HG03460 (cell line): ENCODE data around the gene PCLAF.
"Not testable (repeated sequence)": the region's sequence is repeated elsewhere in the genome, so short reads cannot be mapped to it uniquely, and the experiment has no call there.

Source experiments
- ATAC-seq: cut with Tn5 transposase; IDR thresholded peaks from one replicate; pipeline ENCODE4 v1.9.1; 2021; ENCODE audit not compliant: unreplicated experiment

Gene PCLAF

DNA sequence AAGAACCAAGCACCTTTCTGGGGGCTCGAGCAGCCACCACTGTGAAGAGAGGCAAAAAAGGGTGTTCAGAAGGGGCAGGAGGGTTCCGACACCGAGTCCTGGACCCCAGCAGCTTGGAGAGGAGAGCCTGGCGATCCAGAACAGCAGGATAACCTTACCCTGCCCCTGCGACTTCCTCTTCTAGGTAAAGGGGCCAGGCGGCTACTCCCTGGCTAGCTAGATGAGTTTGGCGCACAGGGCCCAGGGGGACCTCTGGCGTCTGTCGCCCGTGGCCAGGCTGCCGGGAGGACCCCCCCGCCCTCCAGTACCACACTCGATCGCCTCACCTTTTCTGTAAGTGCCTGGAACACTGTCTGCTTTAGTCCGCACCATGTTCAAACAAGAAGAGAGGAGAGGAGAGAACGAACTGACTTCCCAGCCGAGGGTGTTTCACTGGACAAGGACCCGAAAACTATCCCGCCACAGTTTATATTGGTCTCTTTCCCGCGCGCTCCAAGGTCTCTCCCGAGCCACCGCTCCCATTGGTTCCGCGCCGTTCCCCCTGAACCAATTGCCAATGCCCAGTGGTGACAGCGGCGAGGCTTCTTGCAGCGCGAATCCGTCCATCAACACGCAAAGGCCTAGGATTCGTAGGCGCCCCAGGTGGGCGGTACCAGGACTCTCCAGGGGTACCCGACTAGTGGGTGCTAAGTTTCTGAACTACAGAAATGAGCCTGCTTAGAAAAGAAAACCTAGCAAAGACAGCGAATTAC, at the start of gene PCLAF:
Gene PCLAF (minus strand): TSS at position 442 of the 752 bp plus-strand sequence. CDS start 70 bp downstream, at position 372.
- ATAC-seq = peak; percentile 97

GRCh38 chr15:64430000-64430735, 48.9 kb upstream of the PCLAF start:
- no peak for ATAC-seq

DNA sequence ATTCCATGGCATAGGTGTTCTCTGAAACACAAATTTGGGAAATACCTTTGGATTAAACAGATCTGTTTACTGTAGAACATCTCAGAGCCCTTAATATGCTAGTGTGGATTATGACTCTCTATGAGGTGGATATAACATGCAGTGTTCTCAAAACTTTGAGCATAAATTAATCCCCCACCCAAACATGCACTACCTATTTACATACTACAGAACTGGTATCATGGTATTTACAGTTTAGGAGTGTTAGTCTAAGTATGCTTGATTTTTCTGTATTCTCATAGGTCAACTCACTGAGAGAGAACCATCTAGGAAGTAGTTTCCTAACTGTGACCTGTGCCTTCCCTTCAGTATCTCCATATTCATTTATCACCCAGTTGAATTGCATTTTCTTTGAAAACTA, 48.2 kb upstream of the PCLAF start:
- no peak for ATAC-seq

- ATAC-seq = no peak
Observed at GRCh38 chr15:64426845-64427465, 45.7 kb upstream of the PCLAF start.

- ATAC-seq = no peak
Observed at GRCh38 chr15:64425221-64425620, 44.0 kb upstream of the PCLAF start.

GRCh38 chr15:64423970-64424369, 42.7 kb upstream of the PCLAF start:
- ATAC-seq = no peak

- ATAC-seq = no peak
Observed at GRCh38 chr15:64422697-64423096, 41.5 kb upstream of the PCLAF start.

DNA sequence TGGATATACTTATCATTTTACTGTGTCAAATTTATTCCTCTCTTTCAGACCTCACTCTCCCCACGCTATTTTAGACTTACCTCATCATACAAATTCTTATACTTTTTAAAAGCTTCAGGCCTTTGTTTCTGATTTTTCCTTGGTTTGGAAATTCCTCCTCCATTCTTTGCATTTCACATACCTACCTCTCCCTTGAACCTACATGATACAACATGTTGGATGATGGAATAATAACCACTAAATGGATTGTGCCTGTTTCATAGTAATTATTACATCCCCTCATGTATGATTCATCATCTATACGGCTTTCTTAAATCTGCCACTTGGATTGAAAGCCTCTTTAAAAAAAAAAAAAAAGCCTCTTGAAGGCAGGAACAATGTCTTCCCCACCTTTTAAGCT, 31.0 kb upstream of the PCLAF start:
- no peak for ATAC-seq

DNA sequence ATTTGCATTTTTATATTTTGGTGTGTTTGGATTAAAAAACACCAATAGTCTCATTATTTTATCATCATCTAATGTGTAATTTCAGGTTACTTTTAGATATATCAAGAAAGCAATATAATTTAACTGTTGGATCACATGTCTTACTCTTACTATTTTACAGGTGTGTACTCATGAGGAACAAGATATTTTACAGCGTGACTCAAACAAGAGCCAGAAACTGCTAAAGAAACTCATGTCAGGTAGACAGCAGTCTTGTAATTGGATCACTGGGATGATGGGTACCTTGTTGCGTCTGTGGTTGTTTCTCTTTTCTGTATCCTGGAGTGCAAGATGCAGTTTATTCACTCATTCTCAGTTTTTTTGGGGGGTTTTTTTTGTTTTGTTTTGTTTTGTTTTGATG, 19.3 kb upstream of the PCLAF start:
- ATAC-seq = no peak

DNA sequence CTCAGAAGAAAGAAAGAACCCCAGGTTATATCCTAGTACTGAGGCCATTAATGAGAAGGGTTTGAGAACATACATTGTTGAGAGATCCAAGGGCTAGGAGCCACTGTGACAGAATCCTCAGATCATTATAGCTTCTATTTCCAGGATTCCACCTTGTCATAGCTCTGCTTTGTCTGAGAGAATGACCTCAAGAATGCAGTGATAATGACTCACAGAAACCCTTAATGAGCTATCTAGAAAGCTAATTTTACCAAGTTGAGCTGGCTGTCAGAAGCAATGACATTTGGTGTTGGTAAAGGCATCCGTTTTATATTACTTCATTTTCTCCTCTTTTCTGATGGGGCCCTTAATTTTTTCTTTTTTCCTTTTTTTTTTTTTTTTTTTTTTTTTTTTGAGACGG, 17.3 kb upstream of the PCLAF start:
- no peak for ATAC-seq

DNA sequence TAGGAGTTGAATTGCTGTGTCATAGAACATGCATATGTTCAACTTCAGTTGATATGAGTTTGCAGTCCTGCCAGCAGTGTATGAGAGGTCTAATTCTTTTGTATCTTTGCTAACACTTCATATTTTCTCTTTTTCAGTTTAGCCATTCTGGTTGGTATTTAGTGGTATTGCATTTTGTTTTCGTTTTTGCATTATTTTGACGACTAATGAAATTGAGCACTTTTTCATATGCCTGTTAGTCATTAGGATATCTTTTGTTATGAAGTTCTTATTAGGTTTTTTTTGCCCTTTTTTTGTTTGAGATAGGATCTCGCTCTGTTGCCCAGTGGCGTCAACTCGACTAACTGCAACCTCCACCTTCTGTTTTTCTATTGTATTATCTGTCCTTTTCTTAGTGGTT, 15.5 kb upstream of the PCLAF start:
- no peak for ATAC-seq

GRCh38 chr15:64392471-64392870, 11.2 kb upstream of the PCLAF start:
- ATAC-seq = not testable (repeated sequence)

GRCh38 chr15:64389036-64389435, 7.8 kb upstream of the PCLAF start:
- no peak for ATAC-seq

DNA sequence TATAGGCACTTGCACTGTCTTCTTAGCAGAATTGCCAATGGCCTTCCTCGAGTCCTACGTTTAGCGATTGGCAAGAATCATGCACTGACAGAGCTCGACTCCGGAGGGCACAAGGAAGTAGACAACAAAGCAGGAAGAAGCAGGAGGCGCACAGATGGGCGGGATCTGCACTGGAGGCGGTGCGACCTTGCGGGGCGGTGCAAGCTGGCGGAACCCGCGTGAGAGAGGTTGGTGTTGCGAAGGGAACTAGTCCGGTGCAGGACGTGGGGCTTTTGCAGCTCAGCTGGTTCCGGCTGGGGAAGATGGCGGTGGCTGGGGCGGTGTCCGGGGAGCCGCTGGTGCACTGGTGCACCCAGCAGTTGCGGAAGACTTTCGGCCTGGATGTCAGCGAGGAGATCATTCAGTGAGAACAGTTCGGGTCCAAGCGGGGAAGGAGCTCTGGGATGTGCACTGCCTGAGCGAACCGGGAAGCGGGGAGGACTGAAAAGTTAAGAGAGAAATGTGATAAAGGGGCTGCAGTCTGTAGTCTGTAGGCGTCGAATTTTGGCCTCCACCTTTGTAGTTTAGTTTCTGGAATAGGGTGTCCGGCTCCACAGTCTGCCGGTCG, 6.4 kb upstream of the PCLAF start, which contains the start of gene TRIP4:
Gene TRIP4 (plus strand): TSS at position 275 of the 607 bp plus-strand sequence. CDS start 28 bp downstream, at position 303.
- peak; percentile 97 for ATAC-seq

DNA sequence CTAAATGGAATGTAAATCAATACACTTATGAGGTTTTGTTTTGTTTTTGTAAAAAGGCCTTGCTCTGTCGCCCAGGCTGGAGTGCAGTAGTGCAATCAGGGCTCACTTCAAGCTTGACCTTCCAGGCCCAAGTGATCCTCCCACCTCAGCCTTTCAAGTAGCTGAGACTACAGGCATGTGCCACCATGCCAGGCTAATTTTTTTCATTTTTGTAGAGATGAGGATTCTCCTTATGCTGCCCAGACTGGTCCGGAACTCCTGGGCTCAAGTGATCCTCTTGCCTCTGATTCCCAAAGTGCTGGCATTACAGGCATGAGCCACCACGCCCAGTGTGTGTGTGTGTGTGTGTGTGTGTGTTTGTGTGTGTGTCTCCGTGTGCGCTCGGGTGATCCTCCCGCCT, 5.0 kb upstream of the PCLAF start:
- ATAC-seq = no peak

DNA sequence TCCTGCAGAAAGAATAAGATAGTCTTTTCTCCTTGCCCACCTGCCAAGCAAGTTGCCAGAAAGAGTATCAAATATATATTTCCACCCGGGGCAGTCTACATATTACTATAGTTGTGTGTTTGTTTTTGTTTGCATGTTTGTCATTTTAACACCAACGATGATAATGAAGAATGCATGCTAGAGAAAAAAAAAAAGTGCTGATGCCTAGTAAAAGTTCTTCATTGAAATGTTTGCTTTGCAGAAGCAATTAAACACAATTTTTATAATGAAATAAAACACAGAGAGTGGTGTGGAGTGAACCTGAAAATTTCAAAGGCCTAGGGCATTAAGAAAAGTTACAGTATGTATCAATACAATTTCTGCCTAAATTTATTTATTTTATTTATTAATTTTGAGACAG, 2.5 kb upstream of the PCLAF start:
- no peak for ATAC-seq

- ATAC-seq = not testable (repeated sequence)
Observed at GRCh38 chr15:64380130-64380870, 941 bp downstream of the PCLAF start.

- ATAC-seq = no peak
Observed at GRCh38 chr15:64379216-64379960, 1.9 kb downstream of the PCLAF start.

DNA sequence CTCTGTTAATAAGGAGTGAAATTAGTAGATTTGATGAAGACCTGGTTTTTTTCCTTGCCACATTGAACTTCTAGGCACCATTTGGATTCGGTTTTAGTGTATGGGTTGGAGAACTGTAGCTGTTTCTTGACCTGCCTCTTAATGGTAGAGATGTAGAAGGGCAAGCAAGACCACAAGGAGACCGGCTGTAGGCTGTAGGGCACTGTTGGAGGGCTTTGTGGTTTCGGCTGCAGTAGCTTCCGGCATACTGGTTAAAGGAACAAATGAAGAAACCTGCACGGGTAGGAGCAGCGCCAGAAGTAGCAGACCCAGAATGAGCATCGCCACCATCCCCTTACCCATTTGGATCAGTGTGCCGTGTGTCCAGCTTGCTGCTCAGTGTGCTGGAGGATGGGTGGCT, 7.9 kb downstream of the PCLAF start:
- ATAC-seq = no peak

GRCh38 chr15:64371383-64371782, 9.9 kb downstream of the PCLAF start:
- ATAC-seq = not testable (repeated sequence)
